ENCODE results near the gene PRSS53. TPM values are rescaled to one million over a fixed set of nuclear protein-coding genes. Genes with fewer than 3 reads are reported as not detected.
A peak's percentile ranks its signal among the peaks of the same experiment; 100 is the strongest.

PRSS53 gene
- total and polyA plus RNA-seq, 12 donors: 0.21 to 2.9 (median 0.51) TPM

- ATAC-seq: peak; percentile 72 to 91 (median 82)
- Histone ChIP-seq H3K4me3 (peak within 1 kb of the TSS; percentile 81 to 100 (median 98)), H3K27me3 (no peaks in the 10 kb centered on the region), H3K36me3 (peaks cover 0 to 41% (median 30%) of the 10 kb centered on the region in 9 donors), H3K9me3 (no peaks in the 10 kb centered on the region), H3K27ac (peak within 1 kb of the TSS; percentile 85 to 99 (median 96)), H3K4me1 (peaks cover 15 to 47% (median 29%) of the 10 kb centered on the region in 9 donors)
- TF ChIP-seq CTCF (IDR thresholded peaks at IDR 0.05): no peak
- WGBS, 2 donors: 3% methylated on average over 60 to 68 of the region's 68 CpGs
- DNase-seq: peak; percentile 70 to 85
- intact Hi-C loops (cut with DNase I): loop anchor here in 5 of 10 donors (2.0 to 5.0 kb wide), 3 partner anchors 34 to 36 kb away; partner anchors contain the start of genes ZNF646 (in 1 of the 5) and ZNF668 (in 1 of the 5)
These were observed 19.5 kb upstream of the PRSS53 start, which contains the start of gene BCKDK for GRCh38 chr16:31108035-31108793. TSS of gene BCKDK (plus strand) at chr16:31108386. CDS start at chr16:31109224, 838 bp downstream.

- Histone ChIP-seq H3K4me3 (peak overlapping the region in 2 of 10 donors; percentile 98 to 99), H3K4me1 (peaks cover 8 to 39% (median 22%) of the 10 kb centered on the region in 9 donors), H3K27ac (peak overlapping the region in 7 of 10 donors; percentile 87 to 99 (median 97)), H3K27me3 (no peaks in the 10 kb centered on the region), H3K9me3 (no peaks in the 10 kb centered on the region), H3K36me3 (peaks cover 0 to 34% (median 25%) of the 10 kb centered on the region in 9 donors)
- DNase-seq (no peak), ATAC-seq (no peak)
- no peak for TF ChIP-seq CTCF (IDR thresholded peaks at IDR 0.05)
- 96 to 98% methylated on average over 6 of the region's 6 CpGs for WGBS, 2 donors
- intact Hi-C loops (cut with DNase I): loop anchor here in 4 of 10 donors (5.0 kb wide), 2 partner anchors 35 kb away; partner anchors contain the start of genes ZNF646 (in 1 of the 4) and ZNF668 (in 1 of the 4)
These were observed 18.7 kb upstream of the PRSS53 start for GRCh38 chr16:31107465-31107867.

- H3K36me3 ChIP-seq: peaks cover 0 to 27% (median 18%) of the 10 kb centered on the region in 9 donors
- peaks cover 7 to 32% (median 15%) of the 10 kb centered on the region in 9 donors for H3K4me1 ChIP-seq
- ATAC-seq: no peak
- H3K4me3 ChIP-seq: no peak overlapping the region
- WGBS, 2 donors: 90 to 91% methylated on average over 28 of the region's 28 CpGs
- intact Hi-C loops (cut with DNase I): loop anchor here in 4 of 10 donors (5.0 kb wide), 2 partner anchors 34 to 36 kb away; partner anchors contain the start of genes ZNF646 (in 1 of the 4) and ZNF668 (in 1 of the 4)
- no peaks in the 10 kb centered on the region for H3K27me3 ChIP-seq
- H3K27ac ChIP-seq: peak overlapping the region in 2 of 10 donors; percentile 83 to 84
- DNase-seq: no peak
- H3K9me3 ChIP-seq: no peaks in the 10 kb centered on the region
- TF ChIP-seq CTCF (IDR thresholded peaks at IDR 0.05): no peak
These were observed 18.0 kb upstream of the PRSS53 start for GRCh38 chr16:31106509-31107464.
